ENCODE measurements around the gene MYF5.

The MYF5 gene

DNA sequence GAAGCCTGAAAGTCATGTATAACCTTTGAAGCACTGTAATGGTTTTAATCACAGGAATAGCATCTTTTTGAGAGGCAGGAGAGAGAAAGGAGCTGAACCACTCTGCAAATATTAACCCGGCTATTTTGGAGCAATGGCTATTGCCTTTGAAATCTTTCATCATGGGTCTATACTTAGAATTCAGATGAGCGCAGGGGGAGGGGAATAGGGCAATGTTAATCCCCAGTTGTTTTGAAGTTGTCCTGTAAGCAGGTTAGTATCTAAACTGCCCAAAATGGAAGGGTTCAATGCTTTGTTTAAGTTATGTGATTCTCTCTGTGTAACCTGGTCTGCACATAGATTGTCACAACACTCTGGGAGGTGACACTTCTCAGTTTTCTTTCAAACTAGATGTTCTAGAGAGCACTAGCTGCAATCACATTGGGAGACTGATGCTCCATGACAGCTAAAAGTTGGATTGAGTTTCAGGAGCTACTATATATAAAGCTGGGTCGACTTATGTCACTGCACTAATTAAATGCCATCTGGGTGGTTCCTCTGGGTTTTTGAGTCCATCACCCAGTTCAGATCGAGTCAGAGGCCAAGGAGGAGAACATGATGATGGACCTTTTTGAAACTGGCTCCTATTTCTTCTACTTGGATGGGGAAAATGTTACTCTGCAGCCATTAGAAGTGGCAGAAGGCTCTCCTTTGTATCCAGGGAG, 9.4 kb upstream of the MYF5 start, which contains the start of gene MYF6:
Gene MYF6, plus strand, starts transcription at position 509 of the 704 bp plus-strand sequence. Its CDS starts 86 bp downstream, at position 595.
- peak within 1 kb of the TSS; percentile 43 for H3K4me3 ChIP-seq (ENCODE audit: low read depth, low read length)
- TF ChIP-seq, protein P1, sequence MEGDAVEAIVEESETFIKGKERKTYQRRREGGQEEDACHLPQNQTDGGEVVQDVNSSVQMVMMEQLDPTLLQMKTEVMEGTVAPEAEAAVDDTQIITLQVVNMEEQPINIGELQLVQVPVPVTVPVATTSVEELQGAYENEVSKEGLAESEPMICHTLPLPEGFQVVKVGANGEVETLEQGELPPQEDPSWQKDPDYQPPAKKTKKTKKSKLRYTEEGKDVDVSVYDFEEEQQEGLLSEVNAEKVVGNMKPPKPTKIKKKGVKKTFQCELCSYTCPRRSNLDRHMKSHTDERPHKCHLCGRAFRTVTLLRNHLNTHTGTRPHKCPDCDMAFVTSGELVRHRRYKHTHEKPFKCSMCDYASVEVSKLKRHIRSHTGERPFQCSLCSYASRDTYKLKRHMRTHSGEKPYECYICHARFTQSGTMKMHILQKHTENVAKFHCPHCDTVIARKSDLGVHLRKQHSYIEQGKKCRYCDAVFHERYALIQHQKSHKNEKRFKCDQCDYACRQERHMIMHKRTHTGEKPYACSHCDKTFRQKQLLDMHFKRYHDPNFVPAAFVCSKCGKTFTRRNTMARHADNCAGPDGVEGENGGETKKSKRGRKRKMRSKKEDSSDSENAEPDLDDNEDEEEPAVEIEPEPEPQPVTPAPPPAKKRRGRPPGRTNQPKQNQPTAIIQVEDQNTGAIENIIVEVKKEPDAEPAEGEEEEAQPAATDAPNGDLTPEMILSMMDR (conservative IDR thresholded peaks at IDR 0.05; ENCODE audit: low read depth, low read length) = no peak
- no peak for DNase-seq (ENCODE audit: low read depth)

DNA sequence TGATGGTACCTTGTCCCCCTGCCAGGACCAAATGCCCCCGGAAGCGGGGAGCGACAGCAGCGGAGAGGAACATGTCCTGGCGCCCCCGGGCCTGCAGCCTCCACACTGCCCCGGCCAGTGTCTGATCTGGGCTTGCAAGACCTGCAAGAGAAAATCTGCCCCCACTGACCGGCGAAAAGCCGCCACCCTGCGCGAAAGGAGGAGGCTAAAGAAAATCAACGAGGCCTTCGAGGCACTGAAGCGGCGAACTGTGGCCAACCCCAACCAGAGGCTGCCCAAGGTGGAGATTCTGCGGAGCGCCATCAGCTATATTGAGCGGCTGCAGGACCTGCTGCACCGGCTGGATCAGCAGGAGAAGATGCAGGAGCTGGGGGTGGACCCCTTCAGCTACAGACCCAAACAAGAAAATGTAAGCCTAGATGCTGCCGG, 8.9 kb upstream of the MYF5 start:
- no peak for DNase-seq (ENCODE audit: low read depth)
- no peak overlapping the region for H3K4me3 ChIP-seq (ENCODE audit: low read depth, low read length)
- TF ChIP-seq, protein P1 (conservative IDR thresholded peaks at IDR 0.05; ENCODE audit: low read depth, low read length) = no peak

GRCh38 chr12:80708259-80708974, 8.3 kb upstream of the MYF5 start:
- DNase-seq (ENCODE audit: low read depth) = peak; percentile 9
- peak overlapping the region; percentile 43 for H3K4me3 ChIP-seq (ENCODE audit: low read depth, low read length)
- TF ChIP-seq, protein P1 (conservative IDR thresholded peaks at IDR 0.05; ENCODE audit: low read depth, low read length) = no peak

- TF ChIP-seq, protein P1 (conservative IDR thresholded peaks at IDR 0.05; ENCODE audit: low read depth, low read length) = no peak
- peak overlapping the region; percentile 43 for H3K4me3 ChIP-seq (ENCODE audit: low read depth, low read length)
Measured at GRCh38 chr12:80708975-80709328, 7.8 kb upstream of the MYF5 start.

DNA sequence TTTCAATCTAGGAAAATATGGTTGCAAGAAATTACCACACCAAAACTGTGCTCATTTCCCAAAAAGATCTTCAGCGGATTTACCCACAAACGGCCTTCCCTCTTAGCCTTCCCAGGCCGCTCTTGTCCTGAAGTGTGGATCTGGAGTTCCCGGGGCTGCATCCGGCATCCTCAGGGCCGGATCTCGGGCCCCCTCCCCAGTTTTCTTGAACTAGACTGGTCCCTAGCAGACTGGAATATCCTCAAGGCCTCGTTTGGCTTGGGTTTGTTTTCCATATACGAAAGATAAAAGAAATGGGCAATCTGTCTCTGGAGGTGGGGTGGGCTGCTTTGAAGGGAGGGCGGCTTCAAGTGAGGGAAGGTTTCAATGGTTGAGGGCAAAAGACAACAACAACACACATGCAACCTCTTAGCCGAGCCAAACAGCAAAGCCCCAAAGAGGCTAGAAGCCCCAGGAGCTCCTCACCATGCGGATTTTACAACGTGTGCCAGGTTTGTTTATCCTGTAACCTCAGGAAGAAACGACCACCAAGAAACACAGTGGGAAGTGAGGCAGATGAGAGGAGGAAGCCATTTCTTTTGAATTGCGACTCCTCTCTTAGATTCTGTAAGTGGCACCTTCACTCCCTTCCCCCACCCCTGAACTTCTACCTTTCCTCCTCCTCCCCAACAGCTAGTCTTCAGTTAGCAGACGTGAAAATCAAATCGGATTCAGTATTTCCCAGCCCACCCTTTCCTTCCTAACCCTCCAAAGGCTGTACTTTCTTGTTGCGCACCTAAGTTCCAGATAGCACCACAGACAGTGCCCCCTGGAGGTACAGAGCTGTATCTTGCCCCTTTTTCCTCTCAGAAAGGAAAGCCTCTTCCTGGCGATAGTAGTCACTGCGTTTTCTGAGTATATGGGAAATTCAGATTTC, 6.6 kb upstream of the MYF5 start:
- peak; percentile 7 for DNase-seq (ENCODE audit: low read depth)
- H3K4me3 ChIP-seq (ENCODE audit: low read depth, low read length) = no peak overlapping the region
- TF ChIP-seq, protein P1 (conservative IDR thresholded peaks at IDR 0.05; ENCODE audit: low read depth, low read length) = peak; percentile 42

More at GRCh38 chr12:80708975-80709328, 7.8 kb upstream of the MYF5 start:
- no peak for DNase-seq (ENCODE audit: low read depth)

GRCh38 chr12:80710727-80711449, 5.8 kb upstream of the MYF5 start:
- DNase-seq (ENCODE audit: low read depth) = no peak
- H3K4me3 ChIP-seq (ENCODE audit: low read depth, low read length) = no peak overlapping the region

More at GRCh38 chr12:80710727-80711449, 5.8 kb upstream of the MYF5 start:
- TF ChIP-seq, protein P1 (conservative IDR thresholded peaks at IDR 0.05; ENCODE audit: low read depth, low read length) = no peak

All from choroid plexus epithelial cell (primary cell).